SK-N-SH treated with all-trans-retinoic acid at 6 μM for 48 hours (cell line): ENCODE measurements around the gene SH3PXD2B.

Experiments
- ATAC-seq: fragments of 200-7000 bp; cut with Tn5 transposase; 3 replicates; pipeline ENCODE4 v1.9.1; 2020; ENCODE audit warnings: mild to moderate bottlenecking, moderate library complexity
- ARNTL ChIP-seq: fragments of 450-650 bp; formaldehyde crosslinking; IDR thresholded peaks from 2 replicates; pipeline ENCODE4 v1.5.0; 2020; ENCODE audit warnings: low read depth, mild to moderate bottlenecking, moderate library complexity, borderline replicate concordance
- CREB5 ChIP-seq: fragments of 250-450 bp; sonication (Bioruptor Pico); IDR thresholded peaks from 2 replicates; pipeline ENCODE4 v1.5.1; 2020; ENCODE audit warnings: low read depth, mild to moderate bottlenecking, moderate library complexity
- CSDC2 ChIP-seq: fragments of 250-450 bp; sonication (Bioruptor Pico); IDR thresholded peaks from 2 replicates; pipeline ENCODE4 v1.5.0; 2020; ENCODE audit warnings: mild to moderate bottlenecking, moderate library complexity
- CSRNP3 ChIP-seq: fragments of 250-450 bp; sonication (Bioruptor Pico); IDR thresholded peaks from 2 replicates; pipeline ENCODE4 v1.5.1; 2021; ENCODE audit warnings: mild to moderate bottlenecking, moderate library complexity
- ESRRG ChIP-seq: fragments of 250-450 bp; sonication (Bioruptor Pico); IDR thresholded peaks from 2 replicates; pipeline ENCODE4 v1.6.1; 2021; ENCODE audit warnings: mild to moderate bottlenecking
- GLIS3 ChIP-seq: fragments of 250-450 bp; sonication (Bioruptor Pico); IDR thresholded peaks from 2 replicates; pipeline ENCODE4 v1.5.0; 2020; ENCODE audit warnings: mild to moderate bottlenecking, moderate library complexity
- ISL1 ChIP-seq: fragments of 250-450 bp; sonication (Bioruptor Pico); IDR thresholded peaks from 2 replicates; pipeline ENCODE4 v2.1.2; 2022; ENCODE audit warnings: mild to moderate bottlenecking, moderate library complexity
- PATZ1 ChIP-seq: fragments of 250-450 bp; sonication (Bioruptor Pico); IDR thresholded peaks from 2 replicates; pipeline ENCODE4 v1.8.0; 2020; ENCODE audit warnings: mild to moderate bottlenecking, moderate library complexity, borderline replicate concordance
- PPARA ChIP-seq: fragments of 250-450 bp; sonication (Bioruptor Pico); IDR thresholded peaks from 2 replicates; pipeline ENCODE4 v1.5.0; 2020; ENCODE audit warnings: mild to moderate bottlenecking, borderline replicate concordance
- RARB ChIP-seq: fragments of 250-450 bp; sonication (Bioruptor Pico); IDR thresholded peaks from 2 replicates; pipeline ENCODE4 v1.8.0; 2021; ENCODE audit warnings: mild to moderate bottlenecking, moderate library complexity
- SNAI2 ChIP-seq: fragments of 250-450 bp; sonication (Bioruptor Pico); IDR thresholded peaks from 2 replicates; pipeline ENCODE4 v1.5.0; 2020; ENCODE audit warnings: mild to moderate bottlenecking, moderate library complexity
- TCF4 ChIP-seq: fragments of 250-450 bp; sonication (Bioruptor Pico); IDR thresholded peaks from 2 replicates; pipeline ENCODE4 v1.8.0; 2021; ENCODE audit warnings: mild to moderate bottlenecking, moderate library complexity, borderline replicate concordance
- TOX ChIP-seq: fragments of 250-450 bp; sonication (Bioruptor Pico); IDR thresholded peaks from 2 replicates; pipeline ENCODE4 v1.8.0; 2021; ENCODE audit warnings: mild to moderate bottlenecking, moderate library complexity, borderline replicate concordance
- TSHZ2 ChIP-seq: fragments of 250-450 bp; sonication (Bioruptor Pico); IDR thresholded peaks from 2 replicates; pipeline ENCODE4 v1.5.0; 2020; ENCODE audit warnings: mild to moderate bottlenecking, moderate library complexity
- ZC3H10 ChIP-seq: fragments of 250-450 bp; sonication (Bioruptor Pico); IDR thresholded peaks from 2 replicates; pipeline ENCODE4 v1.5.1; 2021; ENCODE audit warnings: mild to moderate bottlenecking, moderate library complexity
- ZFP3 ChIP-seq: fragments of 250-450 bp; sonication (Bioruptor Pico); IDR thresholded peaks from 2 replicates; pipeline ENCODE4 v1.5.0; 2020; ENCODE audit warnings: mild to moderate bottlenecking, moderate library complexity
- ZFP30 ChIP-seq: fragments of 450-650 bp; formaldehyde crosslinking; IDR thresholded peaks from 2 replicates; pipeline ENCODE4 v1.5.0; 2022; ENCODE audit warnings: mild to moderate bottlenecking, moderate library complexity
- ZNF565 ChIP-seq: fragments of 450-650 bp; formaldehyde crosslinking; conservative IDR thresholded peaks from 2 replicates; pipeline ENCODE4 v1.5.0; 2020; ENCODE audit warnings: low read depth, mild to moderate bottlenecking, moderate library complexity

The SH3PXD2B gene

GRCh38 chr5:172438319-172438668 is 16.0 kb downstream of the SH3PXD2B start:
- ATAC-seq = no peak
- TF ChIP-seq CSRNP3 (CRISPR knock-in tag) (no peak), ZNF565 (CRISPR knock-in tag) (no peak), ZFP3 (CRISPR knock-in tag) (no peak), ZC3H10 (CRISPR knock-in tag) (no peak), ZFP30 (CRISPR knock-in tag) (no peak), SNAI2 (CRISPR knock-in tag) (no peak), PATZ1 (CRISPR knock-in tag) (no peak), CSDC2 (CRISPR knock-in tag) (no peak), TSHZ2 (CRISPR knock-in tag) (no peak), TCF4 (CRISPR knock-in tag) (no peak), ESRRG (CRISPR knock-in tag) (no peak), RARB (no peak), ISL1 (no peak), GLIS3 (CRISPR knock-in tag) (no peak), CREB5 (CRISPR knock-in tag) (no peak), PPARA (CRISPR knock-in tag) (no peak), ARNTL (CRISPR knock-in tag) (no peak), TOX (CRISPR knock-in tag) (no peak)

GRCh38 chr5:172437445-172438318 is 16.6 kb downstream of the SH3PXD2B start:
- TF ChIP-seq TCF4 (CRISPR knock-in tag) = peak; percentile 38; the same call in 1 of the 2 replicates
- TF ChIP-seq TSHZ2 (CRISPR knock-in tag) = peak; percentile 79
- TF ChIP-seq RARB = no peak
- TF ChIP-seq ISL1 = peak; percentile 91
- TF ChIP-seq ZFP3 (CRISPR knock-in tag) = 0 out of 2 replicates have a peak, but pooled peaks have one; percentile 68
- TF ChIP-seq PPARA (CRISPR knock-in tag) = no peak
- ATAC-seq = peak; percentile 96

GRCh38 chr5:172436879-172437369 is 17.4 kb downstream of the SH3PXD2B start:
- TF ChIP-seq ZFP3 (CRISPR knock-in tag) (no peak), ESRRG (CRISPR knock-in tag) (no peak), ZFP30 (CRISPR knock-in tag) (no peak), CSRNP3 (CRISPR knock-in tag) (no peak), TOX (CRISPR knock-in tag) (no peak), ISL1 (no peak), RARB (no peak), CSDC2 (CRISPR knock-in tag) (no peak)

More at GRCh38 chr5:172436879-172437369, 17.4 kb downstream of the SH3PXD2B start:
- ATAC-seq = no peak
